ENCODE data around the gene LIM2.

The LIM2 gene

DNA sequence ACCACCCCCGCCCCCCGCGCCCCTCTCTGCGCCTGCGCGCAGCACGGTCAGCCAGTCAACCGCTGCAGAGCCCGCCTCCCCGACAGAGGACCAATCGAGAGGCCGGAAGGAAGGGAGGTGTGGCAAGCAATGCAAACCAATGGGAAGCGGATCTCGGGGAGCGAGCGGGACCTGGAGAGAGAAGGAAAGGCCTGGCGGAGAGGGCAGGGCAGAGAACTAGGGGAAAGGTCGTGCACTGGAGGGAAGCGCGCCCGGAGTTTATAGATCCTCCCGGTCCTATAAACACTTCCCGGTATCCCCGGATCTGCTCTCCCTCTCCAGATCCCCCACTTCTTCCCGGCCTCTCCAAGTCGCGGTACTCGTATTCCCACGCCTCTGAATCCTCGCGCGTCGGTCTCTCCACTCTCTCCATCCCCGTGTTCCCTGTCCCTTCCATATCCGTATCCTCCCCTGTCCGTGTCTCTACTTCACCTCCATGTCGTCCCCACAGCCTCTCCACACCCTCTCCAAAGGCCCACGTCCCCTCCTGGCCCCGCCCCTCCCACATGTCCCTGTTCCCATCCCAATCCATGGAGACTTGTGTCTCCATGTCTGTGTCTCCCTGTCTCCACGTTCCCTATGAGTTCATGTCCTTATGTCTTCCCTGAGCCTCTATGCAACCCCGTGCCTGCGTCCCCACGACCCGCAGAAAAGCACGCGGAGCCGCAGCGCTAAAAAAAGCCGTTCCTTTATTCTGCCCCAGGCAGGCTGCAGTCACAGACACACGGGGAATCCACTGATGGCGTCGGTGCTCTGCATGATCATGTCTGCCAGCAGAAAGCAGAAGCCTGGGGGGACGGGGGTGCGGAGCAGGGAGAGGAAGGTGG is 21.2 kb downstream of the LIM2 start:
- no peaks in the 10 kb centered on the region for H3K27me3 ChIP-seq (ENCODE audit: control insufficient read depth in 2 of 2, insufficient read depth in 2 of 2, low read length in 2 of 2)
- peaks cover 18 to 24% of the 10 kb centered on the region in 2 donors for H3K4me1 ChIP-seq (ENCODE audit: control insufficient read depth in 2 of 2, insufficient read depth in 2 of 2, low read length in 2 of 2)
- no peaks in the 10 kb centered on the region for H3K36me3 ChIP-seq (ENCODE audit: control insufficient read depth in 2 of 2, insufficient read depth in 2 of 2, low read length in 2 of 2)
- no peaks in the 10 kb centered on the region for H3K9me3 ChIP-seq (ENCODE audit: control insufficient read depth in 2 of 2, low read length in 2 of 2)
- H3K9ac ChIP-seq (ENCODE audit: low read depth in 1 of 2, low read length in 2 of 2) = peak overlapping the region; percentile 88 to 98
- H3K27ac ChIP-seq (ENCODE audit: low read depth in 2 of 2, low read length in 2 of 2) = peak overlapping the region; percentile 93 to 98
- peak overlapping the region; percentile 82 to 97 for H3K4me3 ChIP-seq (ENCODE audit: low read length in 2 of 2)

DNA sequence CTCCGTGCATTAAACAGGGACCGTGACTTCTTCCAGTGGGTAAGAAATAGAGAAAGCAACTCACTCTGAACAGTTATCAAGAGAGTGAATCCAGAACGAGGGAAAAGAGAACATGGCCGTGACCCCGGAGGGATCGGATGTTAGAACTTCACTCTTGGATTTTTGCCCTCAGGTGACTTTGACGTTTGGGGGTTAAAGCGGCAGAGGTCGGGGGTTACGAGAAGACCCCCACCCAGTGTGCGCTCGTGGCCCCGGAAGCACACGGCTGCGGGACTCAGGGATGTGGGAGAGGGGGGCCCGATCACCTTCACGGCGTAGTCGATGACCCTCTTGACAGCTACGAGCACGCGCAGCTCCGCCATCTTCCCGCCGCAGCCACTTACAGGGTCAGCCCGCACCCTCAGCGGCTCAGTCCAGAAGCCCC is 21.8 kb downstream of the LIM2 start, which contains the start of gene ETFB:
Gene ETFB, minus strand, starts transcription at position 424 of the 424 bp plus-strand sequence. Its CDS starts 62 bp downstream, at position 362.
- H3K27me3 ChIP-seq (ENCODE audit: control insufficient read depth in 2 of 2, insufficient read depth in 2 of 2, low read length in 2 of 2) = no peaks in the 10 kb centered on the region
- no peaks in the 10 kb centered on the region for H3K9me3 ChIP-seq (ENCODE audit: control insufficient read depth in 2 of 2, low read length in 2 of 2)
- peak within 1 kb of the TSS; percentile 82 to 97 for H3K4me3 ChIP-seq (ENCODE audit: low read length in 2 of 2)
- peaks cover 18 to 24% of the 10 kb centered on the region in 2 donors for H3K4me1 ChIP-seq (ENCODE audit: control insufficient read depth in 2 of 2, insufficient read depth in 2 of 2, low read length in 2 of 2)
- peak within 1 kb of the TSS; percentile 93 to 98 for H3K27ac ChIP-seq (ENCODE audit: low read depth in 2 of 2, low read length in 2 of 2)
- peak within 1 kb of the TSS; percentile 93 to 98 for H3K9ac ChIP-seq (ENCODE audit: low read depth in 1 of 2, low read length in 2 of 2)
- H3K36me3 ChIP-seq (ENCODE audit: control insufficient read depth in 2 of 2, insufficient read depth in 2 of 2, low read length in 2 of 2) = no peaks in the 10 kb centered on the region

DNA sequence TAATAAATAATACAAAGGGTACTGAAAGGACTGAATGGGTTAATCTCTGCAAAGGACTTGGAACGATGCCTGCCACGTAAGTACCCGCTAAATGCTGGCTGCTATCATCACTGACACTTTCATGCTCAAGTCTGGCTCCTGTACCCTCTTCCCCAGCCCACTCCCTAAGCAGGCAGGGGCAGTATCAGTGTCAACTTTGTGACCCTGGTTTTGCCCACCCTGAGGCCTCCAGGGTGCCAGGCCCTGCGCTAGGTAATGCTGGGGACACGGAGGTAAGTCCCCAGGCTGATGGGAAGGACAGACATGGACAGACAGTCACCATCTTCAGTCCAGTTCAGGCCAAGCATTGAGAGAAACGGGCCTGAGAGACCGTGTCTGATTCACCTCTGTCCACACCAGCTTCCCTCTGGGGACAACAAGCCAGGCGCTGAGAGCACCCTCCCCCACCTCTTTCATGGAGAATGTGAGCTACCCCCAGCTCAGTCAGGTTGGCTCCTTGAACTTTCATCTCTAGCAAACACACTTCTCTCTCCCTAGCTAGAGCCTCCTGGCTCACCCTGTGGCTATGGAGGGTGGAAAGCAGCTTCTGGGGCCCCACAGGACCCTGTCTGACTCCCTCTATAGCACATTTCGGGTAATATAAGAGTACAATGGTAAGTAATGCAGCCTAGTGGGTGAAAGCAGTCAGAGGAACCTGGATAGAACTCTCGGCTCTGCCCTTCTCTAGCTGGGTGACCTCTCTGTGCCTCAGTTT is 22.4 kb downstream of the LIM2 start:
- Histone ChIP-seq H3K36me3 (ENCODE audit: control insufficient read depth in 2 of 2, insufficient read depth in 2 of 2, low read length in 2 of 2) (no peaks in the 10 kb centered on the region), H3K27me3 (ENCODE audit: control insufficient read depth in 2 of 2, insufficient read depth in 2 of 2, low read length in 2 of 2) (no peaks in the 10 kb centered on the region), H3K4me1 (ENCODE audit: control insufficient read depth in 2 of 2, insufficient read depth in 2 of 2, low read length in 2 of 2) (peaks cover 18 to 24% of the 10 kb centered on the region in 2 donors), H3K27ac (ENCODE audit: low read depth in 2 of 2, low read length in 2 of 2) (peak overlapping the region; percentile 87 to 98), H3K4me3 (ENCODE audit: low read length in 2 of 2) (peak overlapping the region; percentile 82 to 97), H3K9ac (ENCODE audit: low read depth in 1 of 2, low read length in 2 of 2) (peak overlapping the region; percentile 93 to 98), H3K9me3 (ENCODE audit: control insufficient read depth in 2 of 2, low read length in 2 of 2) (no peaks in the 10 kb centered on the region)

DNA sequence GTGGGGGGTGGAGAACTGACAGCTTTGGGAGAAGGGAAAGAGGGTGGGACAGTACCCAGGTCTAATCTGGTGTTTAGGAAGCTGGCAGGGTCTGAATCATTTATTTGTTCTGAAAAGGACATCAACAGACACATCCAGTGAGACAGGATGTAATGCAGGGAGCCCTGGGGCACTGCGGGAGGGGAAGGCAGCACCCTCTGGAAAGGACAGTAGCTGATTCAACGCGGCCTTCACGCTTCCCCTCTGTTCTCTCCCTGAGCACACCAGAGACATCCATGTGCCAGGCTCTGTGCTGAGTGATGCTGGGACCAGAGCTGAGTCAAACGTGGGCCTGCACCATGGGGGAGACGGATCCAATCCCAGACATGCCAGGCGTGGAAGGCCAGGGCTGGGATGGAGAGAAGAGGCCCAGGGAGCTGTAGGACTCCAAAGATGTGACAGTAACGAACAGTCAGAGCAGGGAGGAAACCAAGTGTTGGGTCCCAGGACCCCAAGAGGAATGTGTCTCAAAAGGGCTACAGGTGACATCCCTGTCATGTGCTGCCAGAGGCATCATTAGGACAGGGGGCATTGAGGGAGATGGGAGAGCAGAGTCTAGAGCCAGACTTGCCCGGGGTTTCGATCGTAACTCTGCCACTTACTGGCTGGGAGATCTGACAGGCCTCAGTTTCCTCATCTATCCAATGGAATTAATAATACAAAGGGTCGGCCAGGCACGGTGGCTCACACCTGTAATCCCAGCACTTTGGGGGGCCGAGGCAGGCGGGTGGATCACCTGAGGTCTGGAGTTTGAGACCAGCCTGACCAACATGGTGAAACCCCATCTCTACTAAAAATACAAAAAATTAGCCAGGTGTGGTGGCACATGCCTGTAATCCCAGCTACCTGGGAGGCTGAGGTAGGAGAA is 23.3 kb downstream of the LIM2 start:
- no peaks in the 10 kb centered on the region for H3K9me3 ChIP-seq (ENCODE audit: control insufficient read depth in 2 of 2, low read length in 2 of 2)
- no peak overlapping the region for H3K27ac ChIP-seq (ENCODE audit: low read depth in 2 of 2, low read length in 2 of 2)
- H3K36me3 ChIP-seq (ENCODE audit: control insufficient read depth in 2 of 2, insufficient read depth in 2 of 2, low read length in 2 of 2) = no peaks in the 10 kb centered on the region
- no peak overlapping the region for H3K4me3 ChIP-seq (ENCODE audit: low read length in 2 of 2)
- H3K9ac ChIP-seq (ENCODE audit: low read depth in 1 of 2, low read length in 2 of 2) = no peak overlapping the region
- H3K4me1 ChIP-seq (ENCODE audit: control insufficient read depth in 2 of 2, insufficient read depth in 2 of 2, low read length in 2 of 2) = peaks cover 18 to 24% of the 10 kb centered on the region in 2 donors
- no peaks in the 10 kb centered on the region for H3K27me3 ChIP-seq (ENCODE audit: control insufficient read depth in 2 of 2, insufficient read depth in 2 of 2, low read length in 2 of 2)

DNA sequence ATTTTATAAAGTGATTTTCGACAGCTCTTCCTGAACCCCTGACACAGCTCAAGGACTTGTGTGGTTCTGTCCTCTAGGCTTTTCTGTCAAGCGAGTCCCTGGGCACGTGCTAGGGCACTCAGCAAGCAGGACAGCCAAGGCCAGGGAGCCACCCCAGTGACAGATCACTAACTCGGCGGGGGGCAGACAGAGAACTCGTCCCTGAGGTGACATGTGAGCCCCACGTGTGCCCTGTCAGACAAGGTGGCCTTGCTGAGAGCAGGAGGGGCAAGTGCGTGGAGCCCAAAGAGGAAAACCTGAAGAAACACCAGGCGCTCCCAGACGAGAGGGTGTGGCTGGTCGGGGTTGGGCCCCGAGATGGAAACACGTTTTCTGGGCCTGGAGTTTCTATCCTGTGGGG is 26.5 kb downstream of the LIM2 start:
- Histone ChIP-seq H3K36me3 (ENCODE audit: control insufficient read depth in 2 of 2, insufficient read depth in 2 of 2, low read length in 2 of 2) (no peaks in the 10 kb centered on the region), H3K9ac (ENCODE audit: low read depth in 1 of 2, low read length in 2 of 2) (no peak overlapping the region), H3K27ac (ENCODE audit: low read depth in 2 of 2, low read length in 2 of 2) (no peak overlapping the region), H3K4me1 (ENCODE audit: control insufficient read depth in 2 of 2, insufficient read depth in 2 of 2, low read length in 2 of 2) (peaks cover 13 to 18% of the 10 kb centered on the region in 2 donors), H3K27me3 (ENCODE audit: control insufficient read depth in 2 of 2, insufficient read depth in 2 of 2, low read length in 2 of 2) (no peaks in the 10 kb centered on the region), H3K9me3 (ENCODE audit: control insufficient read depth in 2 of 2, low read length in 2 of 2) (no peaks in the 10 kb centered on the region), H3K4me3 (ENCODE audit: low read length in 2 of 2) (no peak overlapping the region)

DNA sequence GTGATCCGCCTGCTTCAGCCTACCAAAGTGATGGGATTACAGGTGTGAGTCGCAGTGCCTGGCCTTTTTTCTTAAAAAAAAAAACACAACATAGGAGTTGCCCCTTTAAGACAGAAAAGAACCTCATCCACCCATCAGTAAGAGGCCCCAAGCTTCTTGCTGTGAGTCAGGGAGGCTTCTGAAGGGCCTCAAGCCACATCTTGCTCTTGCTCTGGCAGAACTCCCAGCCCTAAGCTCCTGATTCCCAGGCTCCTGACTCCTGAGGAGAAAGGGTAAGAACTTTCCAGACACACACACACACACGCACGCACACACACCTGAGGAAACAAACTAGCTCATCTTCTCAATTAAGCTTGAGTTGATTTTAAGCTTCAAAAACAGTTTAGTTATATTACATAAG is 28.5 kb downstream of the LIM2 start:
- H3K27ac ChIP-seq (ENCODE audit: low read depth in 2 of 2, low read length in 2 of 2) = no peak overlapping the region
- H3K9me3 ChIP-seq (ENCODE audit: control insufficient read depth in 2 of 2, low read length in 2 of 2) = no peaks in the 10 kb centered on the region
- H3K9ac ChIP-seq (ENCODE audit: low read depth in 1 of 2, low read length in 2 of 2) = no peak overlapping the region
- H3K36me3 ChIP-seq (ENCODE audit: control insufficient read depth in 2 of 2, insufficient read depth in 2 of 2, low read length in 2 of 2) = peaks cover 0 to 1% of the 10 kb centered on the region in 2 donors
- H3K4me1 ChIP-seq (ENCODE audit: control insufficient read depth in 2 of 2, insufficient read depth in 2 of 2, low read length in 2 of 2) = peaks cover 7 to 9% of the 10 kb centered on the region in 2 donors
- no peak overlapping the region for H3K4me3 ChIP-seq (ENCODE audit: low read length in 2 of 2)
- H3K27me3 ChIP-seq (ENCODE audit: control insufficient read depth in 2 of 2, insufficient read depth in 2 of 2, low read length in 2 of 2) = no peaks in the 10 kb centered on the region

DNA sequence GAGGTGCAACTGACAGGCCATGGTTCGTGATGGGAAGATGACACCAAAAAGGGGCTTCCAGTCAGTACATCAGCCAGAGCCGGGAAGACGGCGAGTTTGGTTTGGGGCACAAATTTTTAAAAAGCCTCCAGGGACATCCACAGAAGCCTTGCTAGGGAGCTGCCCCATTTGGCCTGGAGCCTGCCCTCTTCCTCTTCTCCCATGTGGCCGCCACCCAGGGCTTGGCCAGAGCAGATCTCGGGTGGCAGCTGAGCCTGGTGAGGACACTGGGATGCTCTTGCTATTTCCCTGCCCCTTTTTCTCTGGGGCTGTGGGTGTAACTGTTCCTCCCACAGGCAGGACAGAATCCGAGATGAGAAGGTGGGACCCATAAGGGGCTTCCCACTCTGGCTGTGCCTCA is 29.8 kb downstream of the LIM2 start:
- Histone ChIP-seq H3K9me3 (ENCODE audit: control insufficient read depth in 2 of 2, low read length in 2 of 2) (no peaks in the 10 kb centered on the region), H3K4me1 (ENCODE audit: control insufficient read depth in 2 of 2, insufficient read depth in 2 of 2, low read length in 2 of 2) (peaks cover 5 to 6% of the 10 kb centered on the region in 2 donors), H3K27me3 (ENCODE audit: control insufficient read depth in 2 of 2, insufficient read depth in 2 of 2, low read length in 2 of 2) (no peaks in the 10 kb centered on the region), H3K36me3 (ENCODE audit: control insufficient read depth in 2 of 2, insufficient read depth in 2 of 2, low read length in 2 of 2) (peaks cover 2 to 7% of the 10 kb centered on the region in 2 donors), H3K9ac (ENCODE audit: low read depth in 1 of 2, low read length in 2 of 2) (no peak overlapping the region), H3K4me3 (ENCODE audit: low read length in 2 of 2) (no peak overlapping the region), H3K27ac (ENCODE audit: low read depth in 2 of 2, low read length in 2 of 2) (no peak overlapping the region)

DNA sequence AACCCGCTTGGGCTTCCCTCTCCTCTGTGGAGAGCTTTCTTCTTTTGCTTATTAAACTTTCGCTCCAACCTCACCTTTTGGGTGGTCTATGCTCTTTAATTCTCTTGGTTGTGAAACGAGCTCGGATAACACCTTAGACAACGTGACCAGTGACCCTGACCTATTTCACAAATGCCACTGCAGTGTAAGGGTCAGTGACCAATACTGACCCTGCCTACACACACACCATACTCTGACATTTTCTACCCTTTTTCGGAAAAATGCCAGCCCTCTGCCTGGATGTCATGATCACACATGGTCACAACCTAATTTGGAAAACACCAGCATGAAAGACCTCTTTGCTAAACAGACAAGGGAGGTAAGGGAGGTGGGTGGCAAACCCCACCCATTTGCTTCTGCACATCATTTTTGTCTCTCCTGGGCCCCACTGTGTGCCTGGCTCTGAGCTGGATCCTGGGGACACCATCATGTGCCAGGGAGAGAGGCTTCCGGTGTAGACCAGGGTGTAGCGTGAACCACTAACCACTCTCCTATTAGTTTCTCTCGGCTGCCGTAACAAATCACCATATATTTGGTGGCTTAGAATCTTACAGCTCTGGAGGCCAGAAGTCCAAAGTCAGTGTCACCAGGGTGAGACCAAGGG is 31.5 kb downstream of the LIM2 start:
- peaks cover 5 to 16% of the 10 kb centered on the region in 2 donors for H3K36me3 ChIP-seq (ENCODE audit: control insufficient read depth in 2 of 2, insufficient read depth in 2 of 2, low read length in 2 of 2)
- no peaks in the 10 kb centered on the region for H3K27me3 ChIP-seq (ENCODE audit: control insufficient read depth in 2 of 2, insufficient read depth in 2 of 2, low read length in 2 of 2)
- H3K4me1 ChIP-seq (ENCODE audit: control insufficient read depth in 2 of 2, insufficient read depth in 2 of 2, low read length in 2 of 2) = no peaks in the 10 kb centered on the region
- H3K9me3 ChIP-seq (ENCODE audit: control insufficient read depth in 2 of 2, low read length in 2 of 2) = no peaks in the 10 kb centered on the region
- H3K9ac ChIP-seq (ENCODE audit: low read depth in 1 of 2, low read length in 2 of 2) = no peak overlapping the region
- no peak overlapping the region for H3K4me3 ChIP-seq (ENCODE audit: low read length in 2 of 2)
- H3K27ac ChIP-seq (ENCODE audit: low read depth in 2 of 2, low read length in 2 of 2) = no peak overlapping the region

DNA sequence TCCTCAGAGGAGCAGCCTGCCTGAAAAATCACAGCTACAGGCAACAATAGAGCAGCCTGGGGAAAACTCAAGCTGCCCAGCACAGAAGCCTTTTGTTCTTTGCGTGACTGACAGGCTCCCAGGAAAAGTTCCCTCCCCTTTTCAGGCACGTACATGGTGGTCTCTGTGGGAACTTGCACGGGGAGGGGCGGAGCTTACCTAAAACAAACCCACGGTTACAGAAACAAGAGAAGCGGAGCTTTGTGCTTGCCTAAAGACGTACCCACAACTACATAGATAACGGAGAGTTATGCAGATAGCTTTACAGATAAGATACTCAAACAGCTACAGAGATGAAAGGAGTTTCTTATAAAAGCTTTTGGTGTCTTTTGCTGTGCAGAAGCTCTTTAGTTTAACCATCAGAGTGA is 33.0 kb downstream of the LIM2 start:
- no peaks in the 10 kb centered on the region for H3K9me3 ChIP-seq (ENCODE audit: control insufficient read depth in 2 of 2, low read length in 2 of 2)
- no peak overlapping the region for H3K9ac ChIP-seq (ENCODE audit: low read depth in 1 of 2, low read length in 2 of 2)
- H3K27me3 ChIP-seq (ENCODE audit: control insufficient read depth in 2 of 2, insufficient read depth in 2 of 2, low read length in 2 of 2) = no peaks in the 10 kb centered on the region
- H3K4me3 ChIP-seq (ENCODE audit: low read length in 2 of 2) = no peak overlapping the region
- H3K36me3 ChIP-seq (ENCODE audit: control insufficient read depth in 2 of 2, insufficient read depth in 2 of 2, low read length in 2 of 2) = peaks cover 18 to 24% of the 10 kb centered on the region in 2 donors
- H3K4me1 ChIP-seq (ENCODE audit: control insufficient read depth in 2 of 2, insufficient read depth in 2 of 2, low read length in 2 of 2) = no peaks in the 10 kb centered on the region
- no peak overlapping the region for H3K27ac ChIP-seq (ENCODE audit: low read depth in 2 of 2, low read length in 2 of 2)
